PFSK-1 (cell line): ENCODE measurements around the gene RGS10.

ENCODE experiments used
- FOXP2 ChIP-seq: optimal IDR thresholded peaks from 2 replicates; pipeline ENCODE3; 2011; ENCODE audit warnings: borderline replicate concordance, control low read depth, inconsistent platforms; ENCODE audit not compliant: insufficient read depth; ENCODE audit errors: extremely low read length, extremely low read depth
- POLR2AphosphoS5 ChIP-seq: IDR thresholded peaks from 2 replicates; pipeline ENCODE4 v1.6.1; 2012; ENCODE audit warnings: low read depth, mild to moderate bottlenecking, control low read depth, low read length, moderate library complexity
- TAF1 ChIP-seq: IDR thresholded peaks from 2 replicates; pipeline ENCODE4 v1.6.1; 2012; ENCODE audit warnings: low read length, control low read depth, borderline replicate concordance; ENCODE audit not compliant: insufficient read depth
- TF ChIP-seq, protein P1 (sequence below), 2 experiments: IDR thresholded peaks; 2 replicates each; pipeline versions ENCODE4 v1.6.1 to v1.8.0; 2011 to 2012; ENCODE audit warnings: low read depth in 2 of 2, low read length in 2 of 2, control low read depth in 1 of 2, inconsistent platforms in 1 of 2, mild to moderate bottlenecking in 1 of 2, moderate library complexity in 1 of 2; ENCODE audit not compliant: insufficient read depth in 1 of 2

DNA sequence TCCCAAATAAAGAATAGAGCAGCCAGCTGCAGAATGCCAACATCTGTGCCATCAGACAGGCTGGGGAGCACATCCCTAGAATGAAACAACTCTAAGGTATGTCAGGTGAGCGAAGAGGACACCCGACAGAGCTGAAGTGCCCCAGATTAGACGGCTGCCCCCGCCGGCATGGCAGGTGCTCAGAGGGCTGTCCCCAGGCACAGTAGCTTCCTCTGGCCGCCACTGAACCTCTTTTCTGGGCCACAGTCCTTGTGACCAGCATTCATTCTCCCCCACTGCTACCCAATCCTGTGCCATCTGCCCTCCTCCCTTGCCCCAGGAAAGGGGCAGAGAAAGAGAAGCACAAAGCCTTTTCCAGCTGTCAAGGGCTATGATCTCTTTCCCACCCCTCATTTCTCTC lies 41.7 kb downstream of the RGS10 start:
- TF ChIP-seq TAF1: no peak
- TF ChIP-seq POLR2AphosphoS5: no peak
- TF ChIP-seq, protein P1, sequence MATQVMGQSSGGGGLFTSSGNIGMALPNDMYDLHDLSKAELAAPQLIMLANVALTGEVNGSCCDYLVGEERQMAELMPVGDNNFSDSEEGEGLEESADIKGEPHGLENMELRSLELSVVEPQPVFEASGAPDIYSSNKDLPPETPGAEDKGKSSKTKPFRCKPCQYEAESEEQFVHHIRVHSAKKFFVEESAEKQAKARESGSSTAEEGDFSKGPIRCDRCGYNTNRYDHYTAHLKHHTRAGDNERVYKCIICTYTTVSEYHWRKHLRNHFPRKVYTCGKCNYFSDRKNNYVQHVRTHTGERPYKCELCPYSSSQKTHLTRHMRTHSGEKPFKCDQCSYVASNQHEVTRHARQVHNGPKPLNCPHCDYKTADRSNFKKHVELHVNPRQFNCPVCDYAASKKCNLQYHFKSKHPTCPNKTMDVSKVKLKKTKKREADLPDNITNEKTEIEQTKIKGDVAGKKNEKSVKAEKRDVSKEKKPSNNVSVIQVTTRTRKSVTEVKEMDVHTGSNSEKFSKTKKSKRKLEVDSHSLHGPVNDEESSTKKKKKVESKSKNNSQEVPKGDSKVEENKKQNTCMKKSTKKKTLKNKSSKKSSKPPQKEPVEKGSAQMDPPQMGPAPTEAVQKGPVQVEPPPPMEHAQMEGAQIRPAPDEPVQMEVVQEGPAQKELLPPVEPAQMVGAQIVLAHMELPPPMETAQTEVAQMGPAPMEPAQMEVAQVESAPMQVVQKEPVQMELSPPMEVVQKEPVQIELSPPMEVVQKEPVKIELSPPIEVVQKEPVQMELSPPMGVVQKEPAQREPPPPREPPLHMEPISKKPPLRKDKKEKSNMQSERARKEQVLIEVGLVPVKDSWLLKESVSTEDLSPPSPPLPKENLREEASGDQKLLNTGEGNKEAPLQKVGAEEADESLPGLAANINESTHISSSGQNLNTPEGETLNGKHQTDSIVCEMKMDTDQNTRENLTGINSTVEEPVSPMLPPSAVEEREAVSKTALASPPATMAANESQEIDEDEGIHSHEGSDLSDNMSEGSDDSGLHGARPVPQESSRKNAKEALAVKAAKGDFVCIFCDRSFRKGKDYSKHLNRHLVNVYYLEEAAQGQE (IDR thresholded peaks at IDR 0.05; ENCODE audit: insufficient read depth in 1 of 2, low read depth in 2 of 2, low read length in 2 of 2): no peak
- no peak for TF ChIP-seq FOXP2
